Sigmoid colon (tissue), 7 donors: ENCODE measurements around the gene EIF3L. TPM values are rescaled to one million over a fixed set of nuclear protein-coding genes. Genes with fewer than 3 reads are reported as not detected.

Experiments used
- DNase-seq: peaks from one replicate; pipeline ENCODE4 v3.0.0-alpha.2; 2019
- H3K27ac ChIP-seq, 4 donors: fragments of 200-600 bp; sonication (generic); one replicate each; pipeline ENCODE4 v1.5.1; 2016 to 2019; ENCODE audit warnings: mild to moderate bottlenecking in 1 of 4
- H3K27me3 ChIP-seq, 3 donors: fragments of 200-600 bp; sonication (generic); one replicate each; pipeline ENCODE4 v1.5.1; 2019; ENCODE audit warnings: mild to moderate bottlenecking in 1 of 3
- H3K36me3 ChIP-seq, 4 donors: fragments of 200-600 bp; sonication (generic); one replicate each; pipeline ENCODE4 v1.5.1; 2016 to 2019
- H3K4me1 ChIP-seq, 4 donors: fragments of 200-600 bp; sonication (generic); one replicate each; pipeline ENCODE4 v1.5.1; 2017 to 2019
- H3K4me3 ChIP-seq, 4 donors: fragments of 200-600 bp; sonication (generic); one replicate each; pipeline ENCODE4 v1.5.1; 2017 to 2019; ENCODE audit warnings: mild to moderate bottlenecking in 2 of 4, moderate library complexity in 1 of 4
- H3K9me3 ChIP-seq, 4 donors: fragments of 200-600 bp in 3 of 4; sonication (generic) in 3 of 4; one replicate each; pipeline versions ENCODE4 v1.5.1 to v1.6.1; 2013 to 2019
- EP300 ChIP-seq, 4 donors: sonication (generic); formaldehyde crosslinking; IDR thresholded peaks; one replicate each; pipeline ENCODE4 v1.6.1; 2017; ENCODE audit warnings: antibody characterized with exemption in 4 of 4
- POLR2A ChIP-seq, 2 donors: fragments of 450-650 bp; IDR thresholded peaks; one replicate each; pipeline ENCODE4 v1.6.1; 2016; ENCODE audit warnings: antibody characterized with exemption in 2 of 2, mild to moderate bottlenecking in 2 of 2, moderate library complexity in 2 of 2
- POLR2AphosphoS5 ChIP-seq, 4 donors: sonication (generic); formaldehyde crosslinking; IDR thresholded peaks; one replicate each; pipeline ENCODE4 v1.6.1; 2017; ENCODE audit warnings: antibody characterized with exemption in 4 of 4
- WGBS, 2 donors: extraction: QIAGEN DNeasy Blood & Tissue Kit; methylation state at CpG; one replicate each; pipeline ENCODE4 v1.1.7; 2013; 5-methylcytosine and 5-hydroxymethylcytosine counted together
- intact Hi-C: fragments of 100-400 bp; cut with DNase I; formaldehyde crosslinking; loops from one replicate; pipeline ENCODE4 v1.15.1; 2023
- polyA plus RNA-seq, 3 donors: library from polyadenylated mRNA; stranded (reverse); fragments of 200-250 nt; gene quantifications; one replicate each; pipeline ENCODE4 v1.2.3, GENCODE V29; 2013
- total RNA-seq, 4 donors: library from RNA; depleted of rRNA; stranded (reverse); fragments of >200 nt; gene quantifications; one replicate each; pipeline ENCODE4 v1.1.0, GENCODE V29; 2016
- TF ChIP-seq, protein P1 (sequence below), 4 experiments: fragments of 450-650 bp in 3 of 4; fragments of 200-600 bp in 1 of 4; IDR thresholded peaks; one replicate each; pipeline ENCODE4 v1.5.1; 2016 to 2019; ENCODE audit warnings: antibody characterized with exemption in 4 of 4, mild to moderate bottlenecking in 3 of 4, moderate library complexity in 2 of 4
- donor health status: healthy with polysubstance abuse.
- donor health status: Bipolar disorder and iron deficiency.
- donor health status: healthy.

The EIF3L gene
- total and polyA plus RNA-seq, 7 donors = 198 to 628 (median 366) TPM

- H3K9me3 ChIP-seq = no peaks in the 10 kb centered on the region
- H3K36me3 ChIP-seq = peaks cover 0 to 23% (median 18%) of the 10 kb centered on the region in 4 donors
- TF ChIP-seq, protein P1, sequence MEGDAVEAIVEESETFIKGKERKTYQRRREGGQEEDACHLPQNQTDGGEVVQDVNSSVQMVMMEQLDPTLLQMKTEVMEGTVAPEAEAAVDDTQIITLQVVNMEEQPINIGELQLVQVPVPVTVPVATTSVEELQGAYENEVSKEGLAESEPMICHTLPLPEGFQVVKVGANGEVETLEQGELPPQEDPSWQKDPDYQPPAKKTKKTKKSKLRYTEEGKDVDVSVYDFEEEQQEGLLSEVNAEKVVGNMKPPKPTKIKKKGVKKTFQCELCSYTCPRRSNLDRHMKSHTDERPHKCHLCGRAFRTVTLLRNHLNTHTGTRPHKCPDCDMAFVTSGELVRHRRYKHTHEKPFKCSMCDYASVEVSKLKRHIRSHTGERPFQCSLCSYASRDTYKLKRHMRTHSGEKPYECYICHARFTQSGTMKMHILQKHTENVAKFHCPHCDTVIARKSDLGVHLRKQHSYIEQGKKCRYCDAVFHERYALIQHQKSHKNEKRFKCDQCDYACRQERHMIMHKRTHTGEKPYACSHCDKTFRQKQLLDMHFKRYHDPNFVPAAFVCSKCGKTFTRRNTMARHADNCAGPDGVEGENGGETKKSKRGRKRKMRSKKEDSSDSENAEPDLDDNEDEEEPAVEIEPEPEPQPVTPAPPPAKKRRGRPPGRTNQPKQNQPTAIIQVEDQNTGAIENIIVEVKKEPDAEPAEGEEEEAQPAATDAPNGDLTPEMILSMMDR (IDR thresholded peaks at IDR 0.05) = no peak
- TF ChIP-seq EP300 (IDR thresholded peaks at IDR 0.05) (no peak), POLR2AphosphoS5 (IDR thresholded peaks at IDR 0.05) (no peak), POLR2A (IDR thresholded peaks at IDR 0.05) (no peak)
Measured at GRCh38 chr22:37848587-37849088, 581 bp upstream of the EIF3L start.

DNA sequence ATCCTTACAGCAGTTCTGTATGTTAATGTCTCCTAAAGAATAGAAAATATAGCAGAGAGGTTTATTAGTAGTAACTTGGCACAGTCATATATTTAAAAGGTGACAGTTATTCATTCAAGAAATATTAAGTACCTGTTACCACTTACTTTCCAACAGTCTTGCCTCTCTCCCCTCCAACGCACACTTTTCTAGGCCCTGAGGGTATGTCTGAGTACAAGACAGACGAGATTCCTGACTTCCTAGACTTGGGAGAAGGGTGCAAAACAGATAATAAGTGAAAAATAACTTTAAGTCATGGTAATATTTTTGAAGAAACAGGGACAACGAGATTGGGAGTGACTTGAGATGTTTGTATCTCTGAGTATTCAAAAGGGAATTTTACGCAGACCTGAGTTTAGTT is 1.6 kb downstream of the EIF3L start:
- H3K27ac ChIP-seq = no peak overlapping the region
- H3K27me3 ChIP-seq = no peaks in the 10 kb centered on the region
- H3K4me3 ChIP-seq = no peak overlapping the region
- DNase-seq = no peak
- intact Hi-C loops = no loop called here
- no peak for TF ChIP-seq POLR2AphosphoS5 (IDR thresholded peaks at IDR 0.05)
- TF ChIP-seq EP300 (IDR thresholded peaks at IDR 0.05) = no peak
- TF ChIP-seq, protein P1 (IDR thresholded peaks at IDR 0.05) = no peak
- no peak for TF ChIP-seq POLR2A (IDR thresholded peaks at IDR 0.05)
- no peaks in the 10 kb centered on the region for H3K9me3 ChIP-seq
- peaks cover 0 to 39% (median 26%) of the 10 kb centered on the region in 4 donors for H3K36me3 ChIP-seq
- H3K4me1 ChIP-seq = peaks cover 0 to 48% (median 38%) of the 10 kb centered on the region in 4 donors
- WGBS, 2 donors = 82 to 93% methylated on average over 4 of the region's 4 CpGs

More at GRCh38 chr22:37848587-37849088, 581 bp upstream of the EIF3L start:
- peak overlapping the region; percentile 85 to 90 (median 89) for H3K27ac ChIP-seq
- intact Hi-C loops = loop anchor here (10.0 kb wide), 1 partner anchor 336 kb away; the partner anchor contains the start of gene PLA2G6
- no peak for DNase-seq
- 24 to 52% methylated on average over 27 of the region's 27 CpGs for WGBS, 2 donors
- H3K4me1 ChIP-seq = peaks cover 0 to 30% (median 23%) of the 10 kb centered on the region in 4 donors
- H3K27me3 ChIP-seq = no peaks in the 10 kb centered on the region
- peak overlapping the region; percentile 56 to 92 (median 76) for H3K4me3 ChIP-seq

DNA sequence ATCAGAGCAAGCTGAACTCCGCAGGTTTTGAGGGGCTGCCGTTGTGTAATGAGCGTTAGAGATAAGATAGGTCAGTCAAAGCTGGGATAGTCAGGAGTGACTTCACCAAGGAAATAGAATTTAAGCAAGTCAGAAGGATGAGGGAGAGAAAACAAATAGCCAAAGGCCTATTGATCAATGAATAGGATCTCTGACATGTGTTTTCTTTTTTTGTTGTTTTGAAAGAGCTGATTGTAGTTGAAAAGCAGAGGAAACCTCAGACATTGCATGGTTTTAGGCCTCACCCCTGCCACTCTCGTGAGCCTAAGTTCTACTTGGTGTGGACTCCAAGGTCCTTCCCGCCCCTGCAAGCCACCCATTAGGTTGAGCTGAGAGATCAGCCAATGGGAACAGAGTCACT is 3.2 kb downstream of the EIF3L start:
- intact Hi-C loops = no loop called here
- H3K4me1 ChIP-seq = peaks cover 0 to 48% (median 38%) of the 10 kb centered on the region in 4 donors
- no peak overlapping the region for H3K4me3 ChIP-seq
- H3K27ac ChIP-seq = no peak overlapping the region
- TF ChIP-seq, protein P1 (IDR thresholded peaks at IDR 0.05) = no peak
- TF ChIP-seq EP300 (IDR thresholded peaks at IDR 0.05) = no peak
- no peak for TF ChIP-seq POLR2AphosphoS5 (IDR thresholded peaks at IDR 0.05)
- no peaks in the 10 kb centered on the region for H3K9me3 ChIP-seq
- 86 to 92% methylated on average over 5 of the region's 5 CpGs for WGBS, 2 donors
- peaks cover 0 to 56% (median 39%) of the 10 kb centered on the region in 4 donors for H3K36me3 ChIP-seq
- DNase-seq = no peak
- H3K27me3 ChIP-seq = no peaks in the 10 kb centered on the region

- Histone ChIP-seq H3K4me3 (no peak overlapping the region), H3K27me3 (no peaks in the 10 kb centered on the region), H3K27ac (peak overlapping the region; percentile 25 to 61 (median 50)), H3K36me3 (peaks cover 0 to 81% (median 59%) of the 10 kb centered on the region in 4 donors), H3K9me3 (no peaks in the 10 kb centered on the region), H3K4me1 (peaks cover 0 to 37% (median 25%) of the 10 kb centered on the region in 4 donors)
- TF ChIP-seq POLR2AphosphoS5 (IDR thresholded peaks at IDR 0.05) (peak in 1 of 4 donors; percentile 19), EP300 (IDR thresholded peaks at IDR 0.05) (no peak)
- no peak for DNase-seq
- intact Hi-C loops = no loop called here
- WGBS, 2 donors = 60 to 65% methylated on average over 2 of the region's 2 CpGs
Measured at GRCh38 chr22:37854946-37855345, 5.7 kb downstream of the EIF3L start.

DNA sequence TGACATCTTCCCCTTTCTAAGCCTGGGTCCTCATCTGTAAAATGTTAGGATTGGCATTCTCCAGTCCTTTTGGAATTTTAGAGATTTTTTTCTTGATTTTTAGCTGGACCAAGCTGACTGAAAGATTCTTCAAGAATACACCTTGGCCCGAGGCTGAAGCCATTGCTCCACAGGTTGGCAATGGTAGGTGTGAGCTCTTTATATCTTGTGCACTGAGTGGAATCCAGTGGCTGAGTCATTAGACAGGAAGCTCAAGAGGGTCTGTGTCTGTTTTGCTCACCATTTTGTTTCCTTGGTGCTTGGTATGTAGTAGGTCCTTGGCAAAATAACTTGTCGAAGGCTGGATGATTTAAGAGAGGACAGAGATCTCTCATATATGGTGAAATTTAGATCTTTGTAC is 6.2 kb downstream of the EIF3L start:
- H3K27me3 ChIP-seq = no peaks in the 10 kb centered on the region
- intact Hi-C loops = no loop called here
- peak overlapping the region in 3 of 4 donors; percentile 50 to 61 (median 51) for H3K27ac ChIP-seq
- WGBS, 2 donors = 95 to 96% methylated on average over 2 of the region's 2 CpGs
- no peaks in the 10 kb centered on the region for H3K9me3 ChIP-seq
- DNase-seq = no peak
- peaks cover 0 to 32% (median 20%) of the 10 kb centered on the region in 4 donors for H3K4me1 ChIP-seq
- TF ChIP-seq EP300 (IDR thresholded peaks at IDR 0.05) = no peak
- TF ChIP-seq, protein P1 (IDR thresholded peaks at IDR 0.05) = no peak
- no peak for TF ChIP-seq POLR2A (IDR thresholded peaks at IDR 0.05)
- no peak for TF ChIP-seq POLR2AphosphoS5 (IDR thresholded peaks at IDR 0.05)
- H3K4me3 ChIP-seq = no peak overlapping the region
- peaks cover 2 to 86% (median 65%) of the 10 kb centered on the region in 4 donors for H3K36me3 ChIP-seq
